Uterus (tissue), 2 donors: ENCODE measurements around the gene B3GNT8.

Source experiments
- CTCF ChIP-seq, 4 experiments: fragments of 200-600 bp in 2 of 4; fragments of 450-650 bp in 2 of 4; sonication (generic) in 2 of 4; IDR thresholded peaks; one replicate each; pipeline ENCODE4 v1.5.1; 2016 to 2019; ENCODE audit warnings: antibody characterized with exemption in 4 of 4, mild to moderate bottlenecking in 2 of 4, moderate library complexity in 1 of 4
- POLR2A ChIP-seq, 2 donors: fragments of 450-650 bp; IDR thresholded peaks; one replicate each; pipeline ENCODE4 v1.6.1; 2016; ENCODE audit warnings: antibody characterized with exemption in 2 of 2, mild to moderate bottlenecking in 1 of 2, moderate library complexity in 1 of 2

GRCh38 chr19:41398598-41398997, 28.6 kb downstream of the B3GNT8 start:
- TF ChIP-seq POLR2A (IDR thresholded peaks at IDR 0.05): no peak
- no peak for TF ChIP-seq CTCF (IDR thresholded peaks at IDR 0.05)
